Measurements from ENCODE around the gene MICAL2. TPM values are rescaled to one million over a fixed set of nuclear protein-coding genes. Genes with fewer than 3 reads are reported as not detected.

MICAL2 gene
- total and polyA plus RNA-seq, 2 of the 8 experiments (the other 6 are each of a cell fraction or from before 2014, with no cell fraction given), result 1.3 to 4.1 TPM

- TF ChIP-seq JUN (IDR thresholded peaks at IDR 0.05; ENCODE audit: low read depth, low read length) (no peak), CBX5 (IDR thresholded peaks at IDR 0.05; ENCODE audit: low read depth, low read length) (no peak), USF2 (IDR thresholded peaks at IDR 0.05; ENCODE audit: low read length) (no peak), SP2 (IDR thresholded peaks at IDR 0.05; ENCODE audit: low read length) (no peak)
These were observed 175.4 kb downstream of the MICAL2 start (continued) for GRCh38 chr11:12285811-12286222.

All from H1 (cell line).